HepG2 (cell line): ENCODE data around the gene CIAO3. TPM values are rescaled to one million over a fixed set of nuclear protein-coding genes. Genes with fewer than 3 reads are reported as not detected.
A peak's percentile ranks its signal among the peaks of the same experiment; 100 is the strongest.

ENCODE experiments used
- ATAC-seq: fragments of 200-7000 bp; cut with Tn5 transposase; 3 replicates; pipeline ENCODE4 v1.9.1; 2020; ENCODE audit warnings: mild to moderate bottlenecking, moderate library complexity
- BruUV-seq: library from RNA; stranded (reverse); fragments of 400-500 nt; replicated peaks from 2 replicates; lab custom pipeline; 2021; lab: Mats Ljungman, UMichigan
- CTCF ChIA-PET: fragments of 300-600 bp; formaldehyde crosslinking; extraction: SDS; loops from one replicate; lab custom pipeline; 2021; ENCODE audit warnings: low total read pairs, inconsistent platforms, low intra/inter-chr PET ratio; lab: Yijun Ruan, JAX
- POLR2A ChIA-PET: fragments of 350-600 bp; sonication (Branson Sonifier 250); formaldehyde crosslinking; loops from one replicate; lab custom pipeline; 2020; ENCODE audit warnings: antibody characterized with exemption, inconsistent platforms; lab: Yijun Ruan, JAX
- DNase-seq: peaks from one replicate; pipeline ENCODE4 v3.0.0-alpha.2; 2015; ENCODE audit warnings: low spot score
- FAIRE-seq: peaks from 3 replicates; lab custom pipeline; 2011; peaks lifted over from hg19 to GRCh38; lab: Jason Lieb, UNC
- H2AFZ ChIP-seq: one replicate; pipeline ENCODE4 v1.6.1; 2011; ENCODE audit warnings: low read length, inconsistent platforms
- H3K27ac ChIP-seq: fragments of 300-600 bp; 3 replicates; pipeline ENCODE4 v1.8.0; 2011; ENCODE audit warnings: mixed run types, mild to moderate bottlenecking, mixed read lengths, low read length, inconsistent platforms; ENCODE audit not compliant: insufficient read depth; ENCODE audit errors: extremely low read length
- H3K27me3 ChIP-seq, 2 experiments: fragments of 200-600 bp in 1 of 2; 2 replicates in 1 of 2; 3 replicates in 1 of 2; pipeline versions ENCODE4 v1.6.0 to v1.8.0; 2011; ENCODE audit warnings: low read length in 2 of 2, mild to moderate bottlenecking in 2 of 2, moderate library complexity in 2 of 2, inconsistent platforms in 1 of 2; ENCODE audit not compliant: insufficient read depth in 2 of 2, control insufficient read depth in 1 of 2
- H3K36me3 ChIP-seq, 2 experiments: fragments of 200-600 bp in 1 of 2; replicated peaks in 1 of 2; 2 replicates in 1 of 2; 3 replicates in 1 of 2; pipeline versions ENCODE4 v1.5.1 to v1.8.0; 2011; ENCODE audit warnings: low read length in 2 of 2, inconsistent platforms in 1 of 2; ENCODE audit not compliant: insufficient read depth in 2 of 2, control insufficient read depth in 1 of 2
- H3K4me1 ChIP-seq: 2 replicates; pipeline ENCODE4 v1.5.1; 2012; ENCODE audit warnings: low read length, inconsistent platforms; ENCODE audit not compliant: insufficient read depth
- H3K4me2 ChIP-seq: 2 replicates; pipeline ENCODE4 v1.6.0; 2011; ENCODE audit warnings: low read depth, low read length, inconsistent platforms
- H3K4me3 ChIP-seq, 3 experiments: fragments of 200-600 bp in 1 of 3; sonication (generic), shearing (Covaris generic) in 1 of 3; replicated peaks in 1 of 3; 2 replicates each; pipeline ENCODE4 v1.5.1; 2011 to 2016; ENCODE audit warnings: low read length in 3 of 3, inconsistent platforms in 2 of 3, low read depth in 2 of 3, mild to moderate bottlenecking in 2 of 3, control low read depth in 1 of 3, mixed read lengths in 1 of 3; ENCODE audit not compliant: insufficient read depth in 1 of 3
- H3K79me2 ChIP-seq: one replicate; pipeline ENCODE4 v1.6.1; 2011; ENCODE audit warnings: low read length, inconsistent platforms; ENCODE audit not compliant: insufficient read depth
- H3K9ac ChIP-seq: 2 replicates; pipeline ENCODE4 v1.6.0; 2011; ENCODE audit warnings: mild to moderate bottlenecking, low read depth, low read length, inconsistent platforms; ENCODE audit not compliant: insufficient read depth
- H3K9me3 ChIP-seq: 2 replicates; pipeline ENCODE4 v1.5.1; 2012; ENCODE audit warnings: mild to moderate bottlenecking, low read length
- H4K20me1 ChIP-seq: 2 replicates; pipeline ENCODE4 v1.6.0; 2011; ENCODE audit warnings: inconsistent platforms, mild to moderate bottlenecking, low read length, moderate library complexity; ENCODE audit not compliant: insufficient read depth
- ASH2L ChIP-seq: fragments of 300-600, 200-600 bp; sonication (generic); IDR thresholded peaks from 2 replicates; pipeline ENCODE4 v1.7.0; 2017; ENCODE audit warnings: low read depth, mild to moderate bottlenecking, moderate library complexity, mixed read lengths, low read length; ENCODE audit not compliant: insufficient read length
- ESRRA ChIP-seq: sonication (generic); formaldehyde crosslinking; IDR thresholded peaks from 2 replicates; pipeline ENCODE4 v1.5.1; 2020; ENCODE audit warnings: mild to moderate bottlenecking, low read depth, missing genetic modification reagents
- KDM1A ChIP-seq: IDR thresholded peaks from 2 replicates; pipeline ENCODE4 v1.6.1; 2016; ENCODE audit warnings: missing compliant biosample characterization
- KDM6A ChIP-seq: IDR thresholded peaks from 2 replicates; pipeline ENCODE4 v1.6.1; 2016; ENCODE audit warnings: low read depth
- RAD51 ChIP-seq: fragments of 450-650 bp; IDR thresholded peaks from 2 replicates; pipeline ENCODE4 v1.6.1; 2016; ENCODE audit warnings: borderline replicate concordance
- SPEN ChIP-seq: sonication (generic); formaldehyde crosslinking; IDR thresholded peaks from 2 replicates; pipeline ENCODE4 v1.5.1; 2020; ENCODE audit warnings: low read depth, mild to moderate bottlenecking, missing genetic modification reagents
- TCF12 ChIP-seq, 2 experiments: fragments of 450-650 bp in 1 of 2; sonication (generic) in 1 of 2; formaldehyde crosslinking in 1 of 2; IDR thresholded peaks; 2 replicates each; pipeline versions ENCODE4 v1.6.1 to v1.8.0; 2017 to 2022; ENCODE audit warnings: antibody characterized with exemption in 1 of 2, mild to moderate bottlenecking in 1 of 2, missing genetic modification reagents in 1 of 2, moderate library complexity in 1 of 2
- TEF ChIP-seq: sonication (generic); formaldehyde crosslinking; IDR thresholded peaks from 2 replicates; pipeline ENCODE4 v1.5.0; 2020; ENCODE audit warnings: missing genetic modification reagents
- ZNF280B ChIP-seq: sonication (generic); formaldehyde crosslinking; IDR thresholded peaks from 2 replicates; pipeline ENCODE4 v1.5.0; 2020; ENCODE audit warnings: missing genetic modification reagents, mild to moderate bottlenecking, borderline replicate concordance
- ZNF607 ChIP-seq: sonication (generic); formaldehyde crosslinking; IDR thresholded peaks from 2 replicates; pipeline ENCODE4 v1.5.1; 2020; ENCODE audit warnings: missing genetic modification reagents, mild to moderate bottlenecking, borderline replicate concordance
- ZNF7 ChIP-seq: IDR thresholded peaks from 2 replicates; pipeline ENCODE4 v1.6.1; 2016; ENCODE audit warnings: missing biosample characterization, missing genetic modification reagents
- WGBS: methylation state at CpG from one replicate; pipeline ENCODE4 v1.1.6; 2017; ENCODE audit warnings: low lambda C conversion rate; 5-methylcytosine and 5-hydroxymethylcytosine counted together
- in situ Hi-C: cut with HindIII; loops from 2 replicates; pipeline ENCODE4 v1.10.0; 2017; ENCODE audit warnings: low pct_unique_long_range_greater_than_20kb; ENCODE audit not compliant: extremely low pct_ligation_motif_present
- intact Hi-C: fragments of 100-400 bp; cut with micrococcal nuclease; formaldehyde crosslinking; loops from one replicate; pipeline ENCODE4 v1.10.0; 2022; ENCODE audit not compliant: unreplicated experiment
- polyA plus RNA-seq, 8 experiments: library from polyadenylated mRNA; depleted of rRNA in 3 of 8; stranded (reverse) in 7 of 8; unstranded in 1 of 8; fragments of >200 nt; fragmentation: Illumina TruSeq in 4 of 8; extraction: Trizol in 4 of 8; gene quantifications; 2 replicates each; pipeline versions ENCODE4 v1.2.1 to v1.2.3, GENCODE V29; 2011 to 2016; ENCODE audit warnings: low read depth in 4 of 8, missing spikeins in 1 of 8, mixed read lengths in 1 of 8; ENCODE audit not compliant: insufficient read depth in 1 of 8
- total RNA-seq, 5 experiments: library from RNA; depleted of rRNA; stranded (reverse); fragments of >200 nt; fragmentation: Illumina TruSeq; extraction: Trizol; gene quantifications; 2 replicates each; pipeline ENCODE4 v1.2.3, GENCODE V29; 2016; ENCODE audit warnings: low read depth in 1 of 5

The CIAO3 gene
- total and polyA plus RNA-seq, 2 of the 13 experiments (the other 11 are each of a cell fraction or from before 2014, with no cell fraction given), result 21.7 to 25.0 TPM

- TF ChIP-seq ZNF607 (no peak), ASH2L (no peak), TCF12 (IDR thresholded peaks at IDR 0.05) (no peak), TCF12 (CRISPR knock-in tag; IDR thresholded peaks at IDR 0.05) (no peak), KDM1A (CRISPR knock-in tag) (no peak), RAD51 (no peak), TEF (no peak), ESRRA (CRISPR knock-in tag) (no peak), KDM6A (CRISPR knock-in tag) (no peak), ZNF280B (CRISPR knock-in tag) (no peak)
These were observed 18.5 kb upstream of the CIAO3 start (continued) for GRCh38 chr16:759110-759910.

- no peaks in the 10 kb centered on the region for H3K9me3 ChIP-seq
- TF ChIP-seq SPEN (no peak), ZNF7 (peak; percentile 94)
- H3K9ac ChIP-seq, result no peak overlapping the region
- H4K20me1 ChIP-seq, result no peaks in the 10 kb centered on the region
- H3K27ac ChIP-seq, result no peak overlapping the region
- WGBS, result 79% methylated on average over 5 of the region's 5 CpGs
- H2AFZ ChIP-seq, result no peak overlapping the region
- H3K36me3 ChIP-seq, result no peaks in the 10 kb centered on the region
- intact Hi-C loops (no loop called here), in situ Hi-C loops (no loop called here)
- no peak overlapping the region for H3K4me2 ChIP-seq
- FAIRE-seq, result no peak
- H3K79me2 ChIP-seq, result no peaks in the 10 kb centered on the region
- BruUV-seq, result no TSS peak
- peaks cover 7 to 38% of the 10 kb centered on the region in 2 experiments for H3K27me3 ChIP-seq
- ATAC-seq, result no peak
- DNase-seq, result no peak
- CTCF ChIA-PET, result no interaction called here
- H3K4me1 ChIP-seq, result peaks cover 30% of the 10 kb centered on the region
- POLR2A ChIA-PET, result no interaction called here
- no peak overlapping the region for H3K4me3 ChIP-seq
These were observed 15.6 kb upstream of the CIAO3 start for GRCh38 chr16:756428-756827.
